GM19438 (cell line): Measurements from ENCODE around the gene WNT5A.

ENCODE experiments used
- ATAC-seq: cut with Tn5 transposase; IDR thresholded peaks from one replicate; pipeline ENCODE4 v1.9.1; 2021; ENCODE audit warnings: low read depth; ENCODE audit not compliant: unreplicated experiment

WNT5A gene

DNA sequence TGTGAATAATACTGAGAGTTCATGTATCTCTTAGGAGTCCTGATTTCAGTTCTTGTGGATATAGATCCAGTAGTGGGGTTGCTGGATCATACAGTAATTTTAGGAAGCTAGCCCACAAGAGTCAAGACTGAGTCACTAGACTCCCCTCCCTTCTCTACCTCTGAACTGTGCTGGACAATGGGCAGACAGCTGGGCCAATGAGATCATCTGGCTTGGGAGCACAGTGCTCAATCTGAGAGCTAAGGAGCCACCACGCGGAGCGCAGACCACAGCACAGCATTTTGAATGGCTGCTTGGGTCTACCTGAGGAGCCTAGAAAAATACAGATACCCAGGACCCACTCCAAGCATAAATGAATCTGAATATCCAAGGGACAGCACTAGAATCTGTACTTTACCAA is 32.5 kb downstream of the WNT5A start:
- ATAC-seq, result no peak

DNA sequence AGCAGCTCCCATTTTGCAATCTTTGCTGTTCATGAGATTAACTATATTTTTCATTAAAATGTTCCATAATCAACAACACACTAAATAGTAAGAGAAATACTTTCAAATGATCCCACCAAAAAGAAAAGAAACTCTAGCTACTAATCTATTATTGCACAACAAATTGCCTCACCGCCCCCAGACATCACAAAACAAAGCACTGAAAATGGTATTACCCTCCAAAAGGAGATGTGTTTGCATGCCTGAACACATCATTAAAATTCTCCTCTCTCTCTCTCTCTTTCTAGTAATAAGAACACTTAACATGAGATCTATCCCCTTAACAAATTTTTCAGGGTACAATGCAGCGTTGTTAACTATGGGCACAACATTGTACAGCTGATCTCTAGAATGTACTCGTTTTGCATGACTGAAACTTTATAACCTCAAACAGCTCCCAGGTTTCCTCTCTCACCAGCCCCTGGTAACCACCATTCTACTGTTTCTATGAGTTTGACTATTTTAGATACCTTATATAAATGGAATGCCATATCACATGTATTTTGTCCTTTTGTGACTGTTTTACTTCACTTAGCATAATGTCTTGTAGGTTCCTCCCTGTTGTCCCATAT is 33.1 kb downstream of the WNT5A start:
- ATAC-seq, result no peak

DNA sequence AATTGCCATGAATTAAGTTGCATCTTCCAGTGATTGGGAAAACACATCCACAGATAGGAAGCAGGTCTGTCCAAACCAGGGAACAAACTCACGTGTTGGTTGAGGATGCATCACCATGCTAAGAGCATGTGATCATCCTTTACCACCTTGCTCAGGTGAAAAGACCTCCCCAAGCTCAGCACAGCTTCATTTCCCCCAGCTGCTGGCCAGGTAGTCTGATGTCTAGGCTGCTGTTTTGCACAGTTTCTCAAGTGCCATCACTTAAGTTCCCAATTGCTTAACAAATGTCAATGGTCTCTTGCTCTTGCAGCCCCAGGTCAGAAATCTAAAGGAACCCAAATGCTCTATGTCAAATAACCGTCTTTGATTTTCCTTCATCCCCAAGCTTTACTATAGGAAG is 34.2 kb downstream of the WNT5A start:
- ATAC-seq, result no peak

DNA sequence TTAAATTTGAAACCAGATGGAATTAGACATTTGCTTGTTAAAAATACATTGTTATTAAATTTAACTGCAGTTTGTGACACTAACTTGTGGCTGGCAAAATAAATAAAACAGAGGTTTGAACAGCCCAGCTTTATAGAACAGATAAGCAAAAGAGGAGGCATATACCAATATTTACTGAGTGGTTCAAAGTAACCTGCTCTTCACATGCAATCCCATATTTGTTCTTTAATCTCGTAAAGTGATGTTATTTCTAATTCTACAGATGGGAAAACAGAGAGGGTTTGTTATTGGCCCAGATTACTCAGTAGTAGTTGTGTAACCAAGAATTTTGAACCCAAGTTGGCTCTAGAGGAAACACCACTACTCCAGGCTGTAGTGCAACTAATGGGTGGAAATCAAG is 37.6 kb downstream of the WNT5A start:
- no peak for ATAC-seq

DNA sequence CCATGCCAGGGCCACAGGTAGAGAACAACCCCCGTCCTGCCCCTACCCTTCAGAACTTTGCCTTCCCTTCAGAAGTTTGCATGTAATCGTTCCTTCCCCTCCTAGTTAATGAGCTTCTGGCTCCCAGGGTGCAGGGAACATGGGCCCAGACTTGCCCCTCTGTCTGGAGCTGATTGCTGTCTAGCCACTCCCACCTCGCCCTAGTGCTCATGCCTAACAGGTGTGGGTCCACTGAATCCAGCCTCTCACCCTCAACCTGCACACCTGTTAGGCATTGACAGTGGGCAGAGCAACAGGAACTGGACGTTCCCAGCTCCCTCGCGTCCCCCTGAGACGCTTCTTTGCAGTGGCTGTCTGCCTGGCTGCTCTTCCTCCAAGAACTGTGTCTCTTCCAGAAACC is 40.3 kb downstream of the WNT5A start:
- no peak for ATAC-seq

DNA sequence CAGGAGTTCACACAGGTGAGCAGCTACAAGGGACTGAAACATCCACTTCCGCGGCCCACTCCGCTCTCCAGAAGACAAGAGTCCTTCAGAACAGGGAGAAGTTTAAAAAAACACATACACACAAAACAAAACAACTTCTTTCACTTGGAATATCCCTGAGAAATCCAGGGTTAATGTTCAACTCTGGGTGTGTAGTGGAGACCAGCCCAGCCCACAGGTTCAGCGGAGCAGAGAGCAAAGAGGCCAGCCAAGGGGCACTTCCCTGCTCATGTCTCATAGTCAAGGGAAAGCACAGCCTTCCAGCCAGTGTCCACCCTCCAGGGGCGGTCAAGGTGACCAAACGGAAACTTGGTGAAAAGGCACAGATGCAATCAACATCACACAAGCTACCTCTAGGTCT is 41.6 kb downstream of the WNT5A start:
- no peak for ATAC-seq

DNA sequence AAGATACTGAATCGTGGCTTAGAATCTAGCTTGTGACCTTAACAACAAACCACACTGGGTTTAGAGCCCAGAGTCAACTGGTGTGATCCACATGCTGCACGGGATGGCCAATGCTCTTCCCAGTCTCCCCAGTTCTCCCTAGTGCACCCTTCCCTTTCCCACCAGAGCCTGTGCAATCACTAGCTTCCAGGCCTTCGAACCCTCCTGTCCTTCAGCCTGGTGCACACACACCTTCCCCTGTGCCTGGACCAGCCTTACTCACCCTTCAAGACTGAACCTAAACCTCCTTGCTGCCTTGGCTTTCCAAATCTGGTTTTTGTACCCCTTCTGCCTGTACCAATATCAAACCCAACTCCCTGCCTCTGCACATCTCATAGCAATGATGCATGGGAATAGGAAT is 43.8 kb downstream of the WNT5A start:
- ATAC-seq, result no peak

DNA sequence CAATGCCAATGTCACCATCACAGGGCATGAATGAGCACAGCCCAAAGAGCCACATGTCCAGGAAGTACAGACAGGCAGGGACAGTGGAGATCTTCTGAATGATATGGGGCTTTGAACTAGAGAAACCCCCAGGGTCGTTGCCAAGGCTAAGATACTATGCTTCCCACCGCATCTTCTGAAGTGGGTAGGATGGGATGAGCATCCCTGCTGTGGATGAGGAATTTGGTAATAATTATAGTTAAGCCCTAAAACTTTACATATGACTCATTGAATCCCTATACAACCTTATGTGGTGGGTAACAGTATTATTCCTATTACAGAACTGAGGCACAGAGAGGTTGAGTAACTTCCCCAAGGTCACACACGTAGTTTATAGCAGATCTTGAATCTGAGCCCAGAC is 44.2 kb downstream of the WNT5A start:
- no peak for ATAC-seq

DNA sequence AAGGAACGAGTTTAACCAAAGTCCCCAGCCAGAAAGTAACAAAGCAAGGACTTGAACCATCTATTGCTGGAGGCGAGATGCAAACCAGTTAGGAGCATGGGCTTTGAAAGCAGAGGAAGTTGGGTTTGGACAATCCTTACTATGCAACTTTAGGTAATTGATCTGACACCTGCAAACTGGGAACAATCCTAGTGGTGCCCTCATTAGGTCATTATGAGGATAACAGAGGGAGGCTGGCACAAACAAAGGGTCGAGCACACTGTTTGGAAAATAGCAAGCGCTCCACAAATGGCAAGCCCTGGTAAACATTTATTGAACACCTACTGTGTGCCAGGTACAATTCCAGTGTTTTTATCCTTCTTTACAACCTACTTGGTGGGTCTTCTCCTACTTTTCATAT is 45.6 kb downstream of the WNT5A start:
- no peak for ATAC-seq

DNA sequence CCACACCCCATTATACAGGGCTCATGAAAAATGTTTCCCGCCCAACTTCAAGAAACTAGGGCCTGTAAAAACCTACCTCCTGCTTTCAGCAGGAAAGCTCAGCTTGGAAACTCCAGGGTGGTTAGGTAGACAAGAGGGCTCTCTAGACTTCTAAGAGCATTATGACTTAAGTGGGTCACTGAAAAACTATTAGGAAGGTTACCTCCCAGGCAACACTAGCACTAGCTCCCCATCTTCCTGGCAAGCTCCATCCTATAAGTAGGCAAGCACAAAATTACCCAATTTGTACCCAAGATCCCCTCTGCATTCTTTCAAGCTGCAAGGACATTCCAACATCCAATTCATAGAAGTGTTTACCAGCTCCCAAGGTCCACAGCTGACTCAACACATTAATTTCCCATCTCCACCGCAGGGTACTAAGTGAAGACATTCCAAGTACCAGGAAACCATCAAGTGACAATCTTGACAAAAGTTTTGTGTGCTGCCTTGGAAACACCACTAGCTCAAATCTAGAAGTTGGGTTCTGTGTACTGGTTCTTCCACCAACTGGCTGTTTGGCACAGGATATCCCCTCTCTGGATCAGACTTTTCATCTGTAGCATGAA is 46.9 kb downstream of the WNT5A start:
- no peak for ATAC-seq

DNA sequence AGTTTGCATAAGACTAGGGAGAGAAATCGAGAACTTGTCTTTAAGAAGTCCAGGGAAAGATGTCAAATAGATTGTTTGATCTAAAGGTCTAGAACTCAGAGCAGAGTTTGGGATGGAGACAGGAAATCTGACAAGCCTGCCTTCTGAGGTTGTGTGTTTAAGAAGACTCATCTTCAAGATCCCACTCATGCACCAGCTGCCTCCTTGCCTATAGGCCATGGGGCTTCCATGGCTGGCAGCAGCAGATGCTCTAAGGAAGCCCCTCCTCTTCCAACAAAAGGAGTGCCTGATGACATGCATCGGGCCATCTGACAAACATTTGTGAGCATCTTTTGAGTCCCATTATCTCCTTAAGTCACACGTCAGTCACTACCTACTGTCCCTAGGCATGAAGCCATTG is 47.4 kb downstream of the WNT5A start:
- ATAC-seq, result no peak

DNA sequence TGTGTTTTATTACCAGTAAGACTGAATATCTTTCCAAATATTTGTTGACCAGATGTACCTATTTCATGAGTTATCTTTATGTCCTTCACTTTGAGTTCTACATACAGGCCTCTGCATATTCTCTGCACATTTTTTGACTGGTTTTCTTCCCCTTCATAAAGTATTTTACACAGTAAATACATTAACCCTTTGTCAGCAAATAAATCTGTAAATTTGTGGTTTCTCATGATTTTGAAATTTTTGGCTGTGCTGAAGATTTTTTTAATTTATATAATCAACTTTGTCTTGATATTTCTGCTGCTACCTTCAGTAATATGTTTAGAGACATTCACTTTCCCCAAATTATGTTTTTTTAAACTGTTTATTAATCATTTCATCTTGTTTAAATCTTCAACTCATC is 50.5 kb downstream of the WNT5A start:
- no peak for ATAC-seq

DNA sequence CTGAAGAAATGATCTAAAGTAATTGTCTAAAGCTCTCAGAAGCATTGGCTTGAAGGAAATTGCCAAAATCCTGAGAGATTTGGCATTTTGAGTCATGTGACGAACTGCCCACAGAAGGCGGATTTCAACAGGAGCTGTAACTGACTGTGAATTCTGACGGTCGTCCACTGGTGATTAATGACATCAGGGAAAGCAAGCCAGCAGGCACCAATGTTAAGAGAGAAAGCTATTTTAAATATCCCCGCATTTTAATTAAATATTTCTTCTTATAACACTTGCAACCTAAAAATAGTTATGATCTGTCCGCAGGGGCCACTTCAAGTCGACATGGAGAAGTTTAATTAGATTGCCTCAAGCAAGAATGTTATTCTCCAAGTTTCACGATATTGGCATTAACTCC is 51.6 kb downstream of the WNT5A start:
- no peak for ATAC-seq

DNA sequence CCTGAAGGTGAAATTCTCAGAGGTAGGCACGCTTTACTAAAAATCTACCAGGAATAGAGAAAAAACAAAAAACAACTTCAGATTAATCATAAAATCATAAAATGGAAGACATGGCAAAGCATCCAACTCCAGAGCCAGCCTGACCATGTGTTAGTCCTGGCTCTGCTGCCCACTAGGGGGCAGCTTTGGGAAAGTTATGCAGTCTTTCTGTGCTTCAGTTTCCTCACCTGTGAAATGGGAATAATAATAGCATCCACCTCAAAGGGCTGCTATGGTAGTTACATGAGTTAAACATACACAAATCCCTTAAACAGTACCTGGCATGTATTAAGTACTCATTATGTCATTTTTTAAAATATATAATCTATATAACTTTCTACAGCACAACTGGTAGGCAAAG is 52.3 kb downstream of the WNT5A start:
- no peak for ATAC-seq

DNA sequence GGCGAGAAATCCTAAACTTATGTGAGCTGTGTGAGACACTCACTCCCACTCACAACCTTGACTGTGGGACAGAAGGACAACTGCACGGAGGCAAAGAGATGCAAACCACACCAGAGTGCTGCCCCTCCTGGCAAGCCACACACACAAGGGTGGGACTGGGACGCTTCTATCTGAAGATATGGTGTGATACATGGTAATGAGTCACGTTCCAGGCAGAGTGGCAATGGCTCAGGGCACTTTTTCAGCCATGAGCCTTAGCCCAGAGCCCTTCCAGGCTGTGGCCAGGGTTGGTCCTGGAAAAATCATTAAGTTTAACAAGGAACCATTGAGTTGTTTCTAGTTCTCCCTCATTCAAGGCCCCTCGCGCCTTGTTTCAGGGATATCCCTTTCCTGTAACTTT is 56.1 kb downstream of the WNT5A start:
- no peak for ATAC-seq

DNA sequence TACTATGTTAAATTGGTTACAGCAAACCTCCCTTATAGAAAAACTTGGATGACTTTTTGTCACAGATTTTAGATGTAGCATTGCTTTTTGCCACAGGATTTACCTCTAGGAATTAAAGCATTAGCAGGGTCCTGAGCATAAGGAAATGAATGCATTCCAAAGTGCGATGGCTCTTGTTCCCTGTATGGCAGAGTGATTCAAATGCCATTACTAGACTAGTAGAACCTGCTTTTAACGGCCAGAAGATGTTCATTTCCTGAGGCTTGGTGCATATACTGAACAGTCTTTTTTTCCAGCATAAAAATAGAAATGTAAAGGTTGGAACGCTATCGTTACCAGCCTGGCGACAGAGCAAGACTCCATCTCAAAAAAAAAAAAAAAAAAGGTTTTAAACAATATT is 59.4 kb downstream of the WNT5A start:
- ATAC-seq, result no peak

DNA sequence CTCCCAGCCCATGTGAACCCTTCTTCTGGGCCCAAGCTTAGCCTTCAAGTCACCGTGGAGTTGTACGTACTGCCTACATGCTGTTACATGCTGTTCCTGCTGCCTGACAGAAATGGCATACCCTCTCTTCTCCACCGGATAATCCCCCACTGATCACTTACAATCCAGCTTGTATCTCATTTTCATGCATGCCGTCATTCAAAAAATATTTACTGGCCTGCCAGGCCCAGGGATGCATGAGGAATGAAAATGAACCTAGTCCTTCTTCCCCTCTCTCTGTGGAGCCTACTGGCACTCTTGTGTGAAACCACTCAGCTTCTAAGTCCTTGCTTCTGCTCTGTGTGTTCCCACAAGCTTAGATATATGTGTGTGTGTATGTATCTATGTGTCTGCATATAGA is 60.6 kb downstream of the WNT5A start:
- ATAC-seq, result no peak

DNA sequence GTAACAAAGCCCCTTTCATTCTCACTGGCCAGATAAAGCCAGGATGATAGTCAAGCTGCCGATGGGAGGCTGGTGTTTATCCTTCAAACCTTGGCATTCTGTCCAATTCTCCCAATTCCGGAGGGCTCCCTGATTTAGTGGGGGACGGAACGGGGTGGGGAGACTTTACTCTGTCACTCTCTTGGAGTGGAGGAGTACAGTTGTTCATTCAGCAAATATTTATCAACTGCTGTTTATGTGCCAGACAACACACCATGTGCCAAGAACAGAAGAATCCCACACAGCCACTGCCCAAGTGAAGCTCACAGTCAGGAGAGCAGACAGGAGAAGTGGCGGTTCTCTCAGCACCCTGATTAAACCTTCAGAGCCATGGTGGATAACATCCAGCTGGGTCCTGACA is 63.3 kb downstream of the WNT5A start:
- no peak for ATAC-seq

DNA sequence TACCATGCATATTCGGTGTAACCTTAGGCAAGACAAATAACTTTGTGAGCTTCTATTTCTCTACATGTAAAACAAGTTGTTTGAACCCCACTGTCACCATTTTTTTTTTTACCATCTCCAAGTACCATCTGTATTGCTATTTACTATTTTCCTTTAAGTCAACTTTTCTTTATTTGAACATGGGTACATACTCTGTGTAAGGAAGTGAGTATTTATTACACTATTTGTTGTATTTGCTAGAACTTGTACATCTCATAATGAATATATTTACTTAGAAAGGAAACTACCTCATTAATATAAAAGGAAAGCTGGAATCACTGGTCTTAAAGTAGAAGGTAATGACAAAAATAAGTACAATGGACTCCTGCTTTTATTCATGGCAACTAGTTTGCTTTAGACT is 69.9 kb downstream of the WNT5A start:
- ATAC-seq, result no peak

DNA sequence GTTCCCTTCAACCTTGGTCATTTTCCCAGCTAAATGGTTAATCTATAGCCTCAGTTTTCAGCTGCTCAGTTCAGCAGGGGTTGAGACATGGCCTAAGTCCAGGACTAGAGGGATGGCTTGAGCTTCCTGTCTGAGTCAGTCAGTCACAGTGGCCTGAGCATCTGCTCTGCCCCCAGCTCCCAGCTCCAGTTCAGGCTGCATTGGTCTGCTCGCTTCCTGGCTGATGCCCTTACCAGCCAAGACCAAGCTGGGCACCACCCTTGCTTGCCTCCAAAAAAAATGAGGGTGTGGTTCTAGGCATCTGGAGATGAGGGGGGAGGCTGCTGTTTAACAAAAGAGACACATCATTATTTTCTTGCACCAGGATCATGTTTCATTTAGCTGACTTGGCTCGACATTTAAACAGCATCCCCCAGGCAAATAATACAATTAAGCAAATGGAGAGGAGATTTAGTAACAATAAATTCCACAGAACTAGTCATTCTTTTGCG is 70.7 kb downstream of the WNT5A start:
- no peak for ATAC-seq
